Kidney (tissue), 14 donors: ENCODE data around the gene CHAF1A. TPM values are rescaled to one million over a fixed set of nuclear protein-coding genes. Genes with fewer than 3 reads are reported as not detected.

Experiments used
- DNase-seq, 5 donors: peaks; one replicate each; pipeline ENCODE4 v3.0.0-alpha.2; 2013 to 2020
- FAIRE-seq: peaks from 2 replicates; lab custom pipeline; 2012; peaks lifted over from hg19 to GRCh38; lab: Jason Lieb, UNC
- H3K27ac ChIP-seq, 2 donors: one replicate each; pipeline ENCODE4 v1.7.0; 2013; ENCODE audit warnings: low read depth in 2 of 2, low read length in 2 of 2, inconsistent platforms in 1 of 2
- H3K27me3 ChIP-seq: one replicate; pipeline ENCODE4 v1.7.1; 2013; ENCODE audit warnings: low read length, inconsistent platforms; ENCODE audit not compliant: control insufficient read depth, insufficient read depth
- H3K36me3 ChIP-seq, 3 donors: one replicate each; pipeline versions ENCODE4 v1.7.0 to v1.7.1; 2013; ENCODE audit warnings: low read length in 3 of 3, control low read depth in 1 of 3, inconsistent platforms in 1 of 3; ENCODE audit not compliant: insufficient read depth in 3 of 3, control insufficient read depth in 2 of 3
- H3K4me1 ChIP-seq, 3 donors: one replicate each; pipeline versions ENCODE4 v1.7.0 to v1.7.1; 2013; ENCODE audit warnings: low read length in 3 of 3, inconsistent platforms in 1 of 3, low read depth in 1 of 3; ENCODE audit not compliant: control insufficient read depth in 2 of 3, insufficient read depth in 2 of 3
- H3K4me3 ChIP-seq, 3 donors: one replicate each; pipeline versions ENCODE4 v1.7.0 to v1.8.1; 2013; ENCODE audit warnings: low read length in 3 of 3, control low read depth in 1 of 3, inconsistent platforms in 1 of 3
- H3K9ac ChIP-seq, 3 donors: one replicate each; pipeline versions ENCODE4 v1.7.0 to v1.7.1; 2013; ENCODE audit warnings: low read length in 3 of 3, control low read depth in 1 of 3, inconsistent platforms in 1 of 3
- H3K9me3 ChIP-seq, 3 donors: one replicate each; pipeline versions ENCODE4 v1.7.0 to v1.7.1; 2013; ENCODE audit warnings: low read length in 3 of 3, control low read depth in 1 of 3, inconsistent platforms in 1 of 3; ENCODE audit not compliant: control insufficient read depth in 2 of 3, insufficient read depth in 1 of 3
- intact Hi-C: fragments of 100-400 bp; cut with DNase I; formaldehyde crosslinking; loops from one replicate; pipeline ENCODE4 v1.11.1; 2022
- polyA plus RNA-seq: library from polyadenylated mRNA; stranded (reverse); fragments of 350-450 nt; fragmentation: Illumina TruSeq; extraction: RNeasy Lipid Tissue Mini Kit (QIAGEN cat#74804); gene quantifications from one replicate; pipeline ENCODE4 v1.2.3, GENCODE V29; 2014; ENCODE audit warnings: low read depth, low replicate concordance; ENCODE audit not compliant: insufficient read depth
- total RNA-seq: library from RNA; stranded (reverse); fragmentation: NEBNext Ultra II Directional; extraction: Animal tissue kit (Norgen Biotek cat#: 25700); gene quantifications from one replicate; pipeline ENCODE4 v1.2.1, GENCODE V29; 2021
- TF ChIP-seq, protein P1 (sequence below): IDR thresholded peaks from 3 replicates; pipeline ENCODE4 v1.5.1; 2012; ENCODE audit warnings: mild to moderate bottlenecking, moderate library complexity, borderline replicate concordance; ENCODE audit not compliant: insufficient read depth; ENCODE audit errors: extremely low read depth
- donor health status: control.
- donor health status: control.
- donor health status: control.
- donor health status: control.
- donor health status: control.
- donor health status: DM: yes; HTN: yes; CAD: no.
- donor health status: Normal renal cell carcinoma (clear cell type).

The CHAF1A gene
- total and polyA plus RNA-seq, 2 donors from 2014 or later, result 2.7 to 10.0 TPM

DNA sequence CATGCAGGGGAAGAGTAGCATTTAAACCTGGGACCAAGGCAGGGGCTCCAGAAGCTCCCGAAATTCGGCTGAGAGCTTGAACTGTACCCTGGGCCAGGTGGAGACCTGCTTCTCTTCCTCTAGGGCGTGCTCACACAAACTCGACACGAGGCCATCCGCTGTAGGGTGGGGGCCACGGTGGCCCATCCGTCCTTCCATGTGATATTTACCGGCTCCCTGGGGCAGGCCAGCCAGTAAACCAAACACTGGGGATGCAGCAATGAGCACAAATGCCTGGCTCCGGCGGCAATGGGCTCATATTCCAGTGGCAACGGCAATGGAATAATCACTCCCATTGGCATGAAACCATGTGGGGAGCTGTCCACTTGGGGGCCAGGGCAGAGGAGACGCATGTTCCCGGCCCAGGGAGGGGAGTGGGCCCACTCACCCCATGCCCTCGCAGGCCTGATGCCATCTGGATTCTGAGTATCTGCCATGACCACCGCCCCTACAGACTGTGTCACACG is 12.9 kb upstream of the CHAF1A start:
- FAIRE-seq, result no peak
- peak overlapping the region in 1 of 3 donors; percentile 43 for H3K4me3 ChIP-seq
- H3K9me3 ChIP-seq, result no peaks in the 10 kb centered on the region
- peaks cover 0 to 6% (median 0%) of the 10 kb centered on the region in 3 donors for H3K36me3 ChIP-seq
- TF ChIP-seq, protein P1, sequence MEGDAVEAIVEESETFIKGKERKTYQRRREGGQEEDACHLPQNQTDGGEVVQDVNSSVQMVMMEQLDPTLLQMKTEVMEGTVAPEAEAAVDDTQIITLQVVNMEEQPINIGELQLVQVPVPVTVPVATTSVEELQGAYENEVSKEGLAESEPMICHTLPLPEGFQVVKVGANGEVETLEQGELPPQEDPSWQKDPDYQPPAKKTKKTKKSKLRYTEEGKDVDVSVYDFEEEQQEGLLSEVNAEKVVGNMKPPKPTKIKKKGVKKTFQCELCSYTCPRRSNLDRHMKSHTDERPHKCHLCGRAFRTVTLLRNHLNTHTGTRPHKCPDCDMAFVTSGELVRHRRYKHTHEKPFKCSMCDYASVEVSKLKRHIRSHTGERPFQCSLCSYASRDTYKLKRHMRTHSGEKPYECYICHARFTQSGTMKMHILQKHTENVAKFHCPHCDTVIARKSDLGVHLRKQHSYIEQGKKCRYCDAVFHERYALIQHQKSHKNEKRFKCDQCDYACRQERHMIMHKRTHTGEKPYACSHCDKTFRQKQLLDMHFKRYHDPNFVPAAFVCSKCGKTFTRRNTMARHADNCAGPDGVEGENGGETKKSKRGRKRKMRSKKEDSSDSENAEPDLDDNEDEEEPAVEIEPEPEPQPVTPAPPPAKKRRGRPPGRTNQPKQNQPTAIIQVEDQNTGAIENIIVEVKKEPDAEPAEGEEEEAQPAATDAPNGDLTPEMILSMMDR, result no peak
- intact Hi-C loops, result no loop called here
- peak overlapping the region; percentile 84 to 90 for H3K27ac ChIP-seq
- no peaks in the 10 kb centered on the region for H3K27me3 ChIP-seq
- H3K4me1 ChIP-seq, result peaks cover 4 to 43% (median 40%) of the 10 kb centered on the region in 3 donors
- no peak for DNase-seq
- H3K9ac ChIP-seq, result no peak overlapping the region

DNA sequence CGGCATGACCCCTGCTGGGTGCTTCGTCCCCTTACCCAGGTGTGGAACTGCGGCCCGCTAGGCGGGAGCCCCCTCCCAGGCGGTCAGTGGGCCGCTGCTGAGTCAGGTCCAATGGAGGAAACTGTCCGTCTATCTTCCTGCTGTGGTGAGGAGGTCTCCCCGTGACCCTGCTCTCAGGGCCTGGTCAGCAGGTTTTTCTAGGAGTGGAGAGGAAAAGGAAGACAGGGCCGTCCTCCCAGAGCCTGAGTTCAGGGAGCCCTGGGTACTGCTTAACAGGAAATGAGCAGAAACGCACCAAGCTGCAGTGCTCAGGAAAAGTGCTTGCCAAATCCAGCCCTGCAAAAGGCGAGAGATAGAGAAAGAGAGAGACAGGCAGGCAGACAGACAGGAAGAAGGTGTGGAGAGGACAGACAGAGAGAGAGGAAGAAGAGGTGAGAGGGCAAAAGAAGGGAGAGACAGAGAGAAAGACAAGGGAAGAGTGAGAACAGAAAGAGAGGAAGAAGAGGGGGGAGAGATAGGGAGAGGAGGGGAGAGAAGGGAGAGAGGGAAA is 12.3 kb upstream of the CHAF1A start:
- intact Hi-C loops, result no loop called here
- DNase-seq (peak in 2 of 5 donors; percentile 50 to 68), FAIRE-seq (no peak)
- H3K4me1 ChIP-seq, result peaks cover 4 to 43% (median 42%) of the 10 kb centered on the region in 3 donors
- no peaks in the 10 kb centered on the region for H3K27me3 ChIP-seq
- H3K27ac ChIP-seq, result peak overlapping the region; percentile 84 to 90
- H3K36me3 ChIP-seq, result peaks cover 0 to 12% (median 1%) of the 10 kb centered on the region in 3 donors
- TF ChIP-seq, protein P1, result no peak
- peak overlapping the region in 1 of 3 donors; percentile 55 for H3K9ac ChIP-seq
- H3K4me3 ChIP-seq, result peak overlapping the region in 2 of 3 donors; percentile 7 to 43
- no peaks in the 10 kb centered on the region for H3K9me3 ChIP-seq

DNA sequence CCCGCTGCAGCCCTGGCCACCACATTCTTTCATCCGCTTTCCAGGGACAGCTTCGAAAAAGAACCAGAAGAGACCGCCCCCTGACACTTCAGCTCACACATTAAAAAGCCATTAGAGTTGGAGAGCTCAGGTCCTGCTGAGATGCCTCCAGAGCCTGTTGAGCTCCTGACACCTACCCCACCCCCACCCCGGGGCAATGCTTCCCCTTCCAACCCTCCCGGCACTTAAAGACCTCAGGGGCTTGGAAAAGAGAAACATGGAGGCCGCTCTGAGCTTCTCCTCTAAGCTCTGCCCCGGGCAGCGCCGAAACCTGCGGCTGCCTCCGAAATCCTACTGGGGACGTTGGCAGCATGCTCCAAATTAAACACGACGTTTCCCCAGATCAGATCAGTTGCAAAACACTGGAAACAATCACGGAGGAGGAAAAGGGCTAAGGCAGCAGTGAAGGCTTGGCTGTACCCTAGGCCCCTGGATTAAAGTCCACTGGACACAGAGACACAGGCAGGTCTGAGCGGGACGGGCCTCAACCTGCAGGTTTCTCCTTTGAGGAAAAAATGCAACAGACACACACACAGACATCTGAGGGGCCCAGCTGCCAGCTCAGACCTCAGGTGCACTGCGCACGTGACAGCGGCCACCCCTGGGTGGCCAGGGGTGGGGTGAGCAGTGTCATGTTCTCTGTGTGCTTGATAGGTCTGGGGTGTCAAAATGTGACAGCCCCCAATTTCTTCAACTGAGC is 11.7 kb upstream of the CHAF1A start:
- peaks cover 2 to 14% (median 3%) of the 10 kb centered on the region in 3 donors for H3K36me3 ChIP-seq
- DNase-seq (peak in 4 of 5 donors; percentile 48 to 82 (median 64)), FAIRE-seq (no peak)
- peak overlapping the region in 2 of 3 donors; percentile 46 to 67 for H3K9ac ChIP-seq
- H3K9me3 ChIP-seq, result no peaks in the 10 kb centered on the region
- intact Hi-C loops, result no loop called here
- no peaks in the 10 kb centered on the region for H3K27me3 ChIP-seq
- peak overlapping the region; percentile 84 to 90 for H3K27ac ChIP-seq
- peaks cover 4 to 43% (median 42%) of the 10 kb centered on the region in 3 donors for H3K4me1 ChIP-seq
- TF ChIP-seq, protein P1, result no peak
- peak overlapping the region in 2 of 3 donors; percentile 7 to 43 for H3K4me3 ChIP-seq
